Measurements from ENCODE around the gene ZNF862.

GRCh38 chr7:149833495-149834130, 4.6 kb upstream of the ZNF862 start:
- TF ChIP-seq ZC3H10 (CRISPR knock-in tag; IDR thresholded peaks at IDR 0.05) (no peak), RARB (CRISPR knock-in tag; IDR thresholded peaks at IDR 0.05) (no peak), ISL1 (CRISPR knock-in tag; IDR thresholded peaks at IDR 0.05) (no peak), CSDC2 (CRISPR knock-in tag; IDR thresholded peaks at IDR 0.05) (no peak), PATZ1 (CRISPR knock-in tag; IDR thresholded peaks at IDR 0.05; ENCODE audit: borderline replicate concordance) (no peak), CREB5 (CRISPR knock-in tag; IDR thresholded peaks at IDR 0.05; ENCODE audit: low read depth) (no peak), ZNF8 (CRISPR knock-in tag; IDR thresholded peaks at IDR 0.05) (no peak)

Measured in SK-N-SH treated with all-trans-retinoic acid at 6 μM for 48 hours (cell line).